ENCODE results near the gene GPAT2. TPM values are rescaled to one million over a fixed set of nuclear protein-coding genes. Genes with fewer than 3 reads are reported as not detected.
"Not testable (repeated sequence)": the region's sequence is repeated elsewhere in the genome, so short reads cannot be mapped to it uniquely, and the experiment has no call there.

GPAT2 gene
- total and polyA plus RNA-seq, 2 of the 8 experiments (the other 6 are each of a cell fraction or from before 2014, with no cell fraction given), result 0.26 to 0.63 TPM

DNA sequence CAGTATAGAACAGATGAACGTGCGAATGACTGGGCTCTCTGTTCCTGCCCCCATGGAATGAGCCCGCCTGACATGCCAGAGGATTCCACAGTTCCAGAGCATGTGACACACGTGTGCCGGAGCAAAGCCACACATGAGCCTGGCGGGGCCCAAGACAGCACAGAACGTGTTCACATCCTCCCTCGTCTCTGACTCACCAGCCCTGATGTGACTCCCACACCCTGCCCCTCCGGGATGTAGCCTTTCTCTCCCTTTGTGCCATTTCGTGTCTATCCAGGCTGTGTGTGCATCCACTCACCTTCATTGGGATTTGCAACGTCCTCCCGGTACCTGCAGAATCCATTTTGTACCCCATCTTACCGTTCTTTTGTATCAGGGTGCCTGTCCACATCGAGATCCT is 838 bp upstream of the GPAT2 start:
- FAIRE-seq; H3K79me2 ChIP-seq (ENCODE audit: control insufficient read depth in 1 of 2, insufficient read depth in 2 of 2, low read length in 2 of 2); H3K4me3 ChIP-seq (ENCODE audit: extremely low read depth in 1 of 4, insufficient read depth in 2 of 4, low read depth in 3 of 4, low read length in 4 of 4); H3K9ac ChIP-seq (replicated peaks in 1 of 4; ENCODE audit: extremely low read depth in 1 of 4, low read depth in 3 of 4, low read length in 3 of 4); CTCF ChIA-PET (ENCODE audit: partially characterized antibody); H2BK5ac ChIP-seq (ENCODE audit: low read depth, low read length); H2BK12ac ChIP-seq (ENCODE audit: low read depth, low read length); H2BK120ac ChIP-seq (replicated peaks; ENCODE audit: low read depth, low read length); H3K9me3 ChIP-seq (ENCODE audit: insufficient read depth in 2 of 2, low read depth in 1 of 2, low read length in 1 of 2); POLR2A ChIA-PET (ENCODE audit: partially characterized antibody); H2BK20ac ChIP-seq (ENCODE audit: low read length); H3K4ac ChIP-seq (replicated peaks; ENCODE audit: insufficient read length, low read depth, low read length); H4K20me1 ChIP-seq (replicated peaks in 1 of 2; ENCODE audit: control insufficient read depth in 1 of 2, insufficient read depth in 2 of 2, low read length in 2 of 2); H3K56ac ChIP-seq (replicated peaks; ENCODE audit: insufficient read length, low read depth, low read length); H3K4me1 ChIP-seq (replicated peaks in 1 of 4; ENCODE audit: control insufficient read depth in 3 of 4, insufficient read depth in 4 of 4, low read length in 3 of 4); H3K23me2 ChIP-seq (ENCODE audit: low read depth, low read length); H2AFZ ChIP-seq (ENCODE audit: low read length); H2BK15ac ChIP-seq (ENCODE audit: low read length); H3K27ac ChIP-seq (ENCODE audit: low read depth, low read length); H4K91ac ChIP-seq (replicated peaks; ENCODE audit: insufficient read length, low read length); H3K18ac ChIP-seq (ENCODE audit: extremely low read depth, low read length); H2AK5ac ChIP-seq (ENCODE audit: low read depth, low read length); H3K27me3 ChIP-seq (replicated peaks in 1 of 4; ENCODE audit: control insufficient read depth in 3 of 4, extremely low read depth in 1 of 4, insufficient read depth in 3 of 4, low read length in 3 of 4); H3K23ac ChIP-seq (ENCODE audit: insufficient read length); H3K79me1 ChIP-seq (ENCODE audit: low read depth, low read length); H4K8ac ChIP-seq (ENCODE audit: extremely low read depth, insufficient read depth, low read length); H4K5ac ChIP-seq (ENCODE audit: insufficient read length, low read depth, low read length); H3K4me2 ChIP-seq (ENCODE audit: insufficient read depth in 1 of 2, low read depth in 2 of 2, low read length in 2 of 2); DNase-seq (ENCODE audit: low read depth in 1 of 2, low spot score in 2 of 2); H3K36me3 ChIP-seq (ENCODE audit: control insufficient read depth in 2 of 4, insufficient read depth in 4 of 4, low read length in 3 of 4); H3K14ac ChIP-seq (ENCODE audit: insufficient read length): not testable (repeated sequence)
- no CpG with 5 or more reads among the region's 14 CpGs for WGBS, 2 experiments (ENCODE audit: extremely low coverage in 1 of 2, insufficient coverage in 1 of 2, insufficient read length in 1 of 2, insufficient replicate concordance in 2 of 2, low coverage in 1 of 2, low lambda C conversion rate in 2 of 2, missing lambda C conversion rate in 1 of 2)

DNA sequence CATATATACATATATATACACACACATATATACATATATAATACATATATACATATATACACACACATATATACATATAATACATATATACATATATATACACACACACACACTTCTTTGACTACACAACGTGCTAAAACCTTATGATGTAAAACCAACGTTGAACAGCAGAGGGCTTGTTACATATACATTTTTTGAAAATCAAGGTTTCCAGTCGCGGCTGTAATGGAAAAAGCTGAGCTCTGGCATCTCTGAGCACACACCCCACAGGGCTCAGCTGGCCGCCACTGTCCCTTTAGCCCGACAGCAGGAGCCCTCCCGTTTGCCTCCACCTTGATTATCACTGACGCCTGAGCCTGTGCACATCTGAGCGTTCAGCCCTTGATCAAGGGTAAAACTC is 719 bp downstream of the GPAT2 start:
- H4K8ac ChIP-seq (ENCODE audit: extremely low read depth, insufficient read depth, low read length); H3K27me3 ChIP-seq (replicated peaks in 1 of 4; ENCODE audit: control insufficient read depth in 3 of 4, extremely low read depth in 1 of 4, insufficient read depth in 3 of 4, low read length in 3 of 4); H3K9ac ChIP-seq (replicated peaks in 1 of 4; ENCODE audit: extremely low read depth in 1 of 4, low read depth in 3 of 4, low read length in 3 of 4); POLR2A ChIA-PET (ENCODE audit: partially characterized antibody); H2BK120ac ChIP-seq (replicated peaks; ENCODE audit: low read depth, low read length); H4K20me1 ChIP-seq (replicated peaks in 1 of 2; ENCODE audit: control insufficient read depth in 1 of 2, insufficient read depth in 2 of 2, low read length in 2 of 2); H3K4me2 ChIP-seq (ENCODE audit: insufficient read depth in 1 of 2, low read depth in 2 of 2, low read length in 2 of 2); H3K23ac ChIP-seq (ENCODE audit: insufficient read length); DNase-seq (ENCODE audit: low read depth in 1 of 2, low spot score in 2 of 2); H2BK12ac ChIP-seq (ENCODE audit: low read depth, low read length); H3K79me1 ChIP-seq (ENCODE audit: low read depth, low read length); H3K27ac ChIP-seq (ENCODE audit: low read depth, low read length); H2AFZ ChIP-seq (ENCODE audit: low read length); H2BK15ac ChIP-seq (ENCODE audit: low read length); H3K23me2 ChIP-seq (ENCODE audit: low read depth, low read length); H4K5ac ChIP-seq (ENCODE audit: insufficient read length, low read depth, low read length); CTCF ChIA-PET (ENCODE audit: partially characterized antibody); H3K56ac ChIP-seq (replicated peaks; ENCODE audit: insufficient read length, low read depth, low read length); H2AK5ac ChIP-seq (ENCODE audit: low read depth, low read length); H3K79me2 ChIP-seq (ENCODE audit: control insufficient read depth in 1 of 2, insufficient read depth in 2 of 2, low read length in 2 of 2); H2BK20ac ChIP-seq (ENCODE audit: low read length); H3K4me3 ChIP-seq (ENCODE audit: extremely low read depth in 1 of 4, insufficient read depth in 2 of 4, low read depth in 3 of 4, low read length in 4 of 4); H3K18ac ChIP-seq (ENCODE audit: extremely low read depth, low read length); H3K9me3 ChIP-seq (ENCODE audit: insufficient read depth in 2 of 2, low read depth in 1 of 2, low read length in 1 of 2); H3K36me3 ChIP-seq (ENCODE audit: control insufficient read depth in 2 of 4, insufficient read depth in 4 of 4, low read length in 3 of 4); H3K4ac ChIP-seq (replicated peaks; ENCODE audit: insufficient read length, low read depth, low read length); H3K4me1 ChIP-seq (replicated peaks in 1 of 4; ENCODE audit: control insufficient read depth in 3 of 4, insufficient read depth in 4 of 4, low read length in 3 of 4); H3K14ac ChIP-seq (ENCODE audit: insufficient read length); H2BK5ac ChIP-seq (ENCODE audit: low read depth, low read length); H4K91ac ChIP-seq (replicated peaks; ENCODE audit: insufficient read length, low read length); FAIRE-seq: not testable (repeated sequence)
- WGBS, 2 experiments (ENCODE audit: extremely low coverage in 1 of 2, insufficient coverage in 1 of 2, insufficient read length in 1 of 2, insufficient replicate concordance in 2 of 2, low coverage in 1 of 2, low lambda C conversion rate in 2 of 2, missing lambda C conversion rate in 1 of 2), result no CpG with 5 or more reads among the region's 9 CpGs
